ENCODE data around the gene GPR18. TPM values are rescaled to one million over a fixed set of nuclear protein-coding genes. Genes with fewer than 3 reads are reported as not detected.

The GPR18 gene
- total and polyA plus RNA-seq, 2 of the 13 experiments (the other 11 are each of a cell fraction or from before 2014, with no cell fraction given): not detected

- no peak for TF ChIP-seq ISX (CRISPR knock-in tag; conservative IDR thresholded peaks at IDR 0.05)
- TF ChIP-seq ZNF225 (CRISPR knock-in tag; IDR thresholded peaks at IDR 0.05): no peak
- TF ChIP-seq, protein P1, sequence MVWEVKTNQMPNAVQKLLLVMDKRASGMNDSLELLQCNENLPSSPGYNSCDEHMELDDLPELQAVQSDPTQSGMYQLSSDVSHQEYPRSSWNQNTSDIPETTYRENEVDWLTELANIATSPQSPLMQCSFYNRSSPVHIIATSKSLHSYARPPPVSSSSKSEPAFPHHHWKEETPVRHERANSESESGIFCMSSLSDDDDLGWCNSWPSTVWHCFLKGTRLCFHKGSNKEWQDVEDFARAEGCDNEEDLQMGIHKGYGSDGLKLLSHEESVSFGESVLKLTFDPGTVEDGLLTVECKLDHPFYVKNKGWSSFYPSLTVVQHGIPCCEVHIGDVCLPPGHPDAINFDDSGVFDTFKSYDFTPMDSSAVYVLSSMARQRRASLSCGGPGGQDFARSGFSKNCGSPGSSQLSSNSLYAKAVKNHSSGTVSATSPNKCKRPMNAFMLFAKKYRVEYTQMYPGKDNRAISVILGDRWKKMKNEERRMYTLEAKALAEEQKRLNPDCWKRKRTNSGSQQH (CRISPR knock-in tag; IDR thresholded peaks at IDR 0.05; ENCODE audit: low read depth): no peak
These were observed 41.8 kb upstream of the GPR18 start (continued) for GRCh38 chr13:99299920-99300341.

GRCh38 chr13:99299256-99299919, 41.2 kb upstream of the GPR18 start:
- Histone ChIP-seq H3K27me3 (ENCODE audit: control insufficient read depth in 1 of 2, insufficient read depth in 2 of 2, low read length in 2 of 2) (no peaks in the 10 kb centered on the region), H3K4me1 (ENCODE audit: insufficient read depth, low read length) (no peaks in the 10 kb centered on the region), H3K36me3 (replicated peaks in 1 of 2; ENCODE audit: control insufficient read depth in 1 of 2, insufficient read depth in 2 of 2, low read length in 2 of 2) (peaks cover 5 to 11% of the 10 kb centered on the region in 2 experiments; a peak in 4 of 5 replicates), H3K9me3 (ENCODE audit: low read length) (no peaks in the 10 kb centered on the region), H4K20me1 (ENCODE audit: insufficient read depth, low read length) (no peaks in the 10 kb centered on the region), H3K4me3 (replicated peaks in 1 of 3; ENCODE audit: insufficient read depth in 1 of 3, low read depth in 2 of 3, low read length in 3 of 3) (no peak overlapping the region), H3K27ac (ENCODE audit: extremely low read length, insufficient read depth, low read length) (no peak overlapping the region), H3K79me2 (ENCODE audit: insufficient read depth, low read length) (no peaks in the 10 kb centered on the region), H2AFZ (ENCODE audit: low read length) (no peak overlapping the region), H3K9ac (ENCODE audit: insufficient read depth, low read depth, low read length) (no peak overlapping the region), H3K4me2 (ENCODE audit: low read depth, low read length) (no peak overlapping the region)
- intact Hi-C loops (cut with micrococcal nuclease; ENCODE audit: unreplicated experiment) (no loop called here), in situ Hi-C loops (cut with HindIII; ENCODE audit: extremely low pct_ligation_motif_present, low pct_unique_long_range_greater_than_20kb) (no loop called here)
- ChIA-PET CTCF (ENCODE audit: low intra/inter-chr PET ratio, low total read pairs) (no interaction called here), POLR2A (no interaction called here)
- ATAC-seq: no peak
- no peak for FAIRE-seq
- TF ChIP-seq, protein P2, sequence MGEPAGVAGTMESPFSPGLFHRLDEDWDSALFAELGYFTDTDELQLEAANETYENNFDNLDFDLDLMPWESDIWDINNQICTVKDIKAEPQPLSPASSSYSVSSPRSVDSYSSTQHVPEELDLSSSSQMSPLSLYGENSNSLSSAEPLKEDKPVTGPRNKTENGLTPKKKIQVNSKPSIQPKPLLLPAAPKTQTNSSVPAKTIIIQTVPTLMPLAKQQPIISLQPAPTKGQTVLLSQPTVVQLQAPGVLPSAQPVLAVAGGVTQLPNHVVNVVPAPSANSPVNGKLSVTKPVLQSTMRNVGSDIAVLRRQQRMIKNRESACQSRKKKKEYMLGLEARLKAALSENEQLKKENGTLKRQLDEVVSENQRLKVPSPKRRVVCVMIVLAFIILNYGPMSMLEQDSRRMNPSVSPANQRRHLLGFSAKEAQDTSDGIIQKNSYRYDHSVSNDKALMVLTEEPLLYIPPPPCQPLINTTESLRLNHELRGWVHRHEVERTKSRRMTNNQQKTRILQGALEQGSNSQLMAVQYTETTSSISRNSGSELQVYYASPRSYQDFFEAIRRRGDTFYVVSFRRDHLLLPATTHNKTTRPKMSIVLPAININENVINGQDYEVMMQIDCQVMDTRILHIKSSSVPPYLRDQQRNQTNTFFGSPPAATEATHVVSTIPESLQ (CRISPR knock-in tag; conservative IDR thresholded peaks at IDR 0.05): no peak
- no peak for DNase-seq (ENCODE audit: low spot score)
- no TSS peak for BruUV-seq (replicated peaks)
- 98% methylated on average over 4 of the region's 4 CpGs for WGBS (ENCODE audit: low lambda C conversion rate)
